Measurements from ENCODE around the gene CCT3.
"Not testable (repeated sequence)": the region's sequence is repeated elsewhere in the genome, so short reads cannot be mapped to it uniquely, and the experiment has no call there.

CCT3 gene

GRCh38 chr1:156368157-156368658 lies 30.1 kb upstream of the CCT3 start:
- DNase-seq (ENCODE audit: low spot score), result no peak

GRCh38 chr1:156367383-156368156 lies 29.5 kb upstream of the CCT3 start:
- DNase-seq (ENCODE audit: low spot score), result no peak

- DNase-seq (ENCODE audit: low spot score), result no peak
Measured at GRCh38 chr1:156366378-156367166, 28.5 kb upstream of the CCT3 start.

GRCh38 chr1:156365754-156366153 lies 27.7 kb upstream of the CCT3 start:
- no peak for DNase-seq (ENCODE audit: low spot score)

GRCh38 chr1:156360534-156360933 lies 22.4 kb upstream of the CCT3 start:
- DNase-seq (ENCODE audit: low spot score), result no peak

GRCh38 chr1:156359973-156360372 lies 21.9 kb upstream of the CCT3 start:
- no peak for DNase-seq (ENCODE audit: low spot score)

- no peak for DNase-seq (ENCODE audit: low spot score)
Measured at GRCh38 chr1:156359249-156359648, 21.2 kb upstream of the CCT3 start.

- DNase-seq (ENCODE audit: low spot score), result no peak
Measured at GRCh38 chr1:156358641-156359040, 20.5 kb upstream of the CCT3 start.

GRCh38 chr1:156357977-156358376 lies 19.9 kb upstream of the CCT3 start:
- no peak for DNase-seq (ENCODE audit: low spot score)

GRCh38 chr1:156356875-156357534 lies 18.9 kb upstream of the CCT3 start:
- DNase-seq (ENCODE audit: low spot score), result peak; percentile 72

GRCh38 chr1:156356262-156356874 lies 18.3 kb upstream of the CCT3 start:
- no peak for DNase-seq (ENCODE audit: low spot score)

- not testable (repeated sequence) for DNase-seq (ENCODE audit: low spot score)
Measured at GRCh38 chr1:156352481-156352880, 14.4 kb upstream of the CCT3 start.

GRCh38 chr1:156347331-156347730 lies 9.2 kb upstream of the CCT3 start:
- DNase-seq (ENCODE audit: low spot score), result no peak

- no peak for DNase-seq (ENCODE audit: low spot score)
Measured at GRCh38 chr1:156346636-156347035, 8.5 kb upstream of the CCT3 start.

GRCh38 chr1:156346035-156346434 lies 7.9 kb upstream of the CCT3 start:
- DNase-seq (ENCODE audit: low spot score), result not testable (repeated sequence)

GRCh38 chr1:156344409-156344808 lies 6.3 kb upstream of the CCT3 start:
- no peak for DNase-seq (ENCODE audit: low spot score)

- no peak for DNase-seq (ENCODE audit: low spot score)
Measured at GRCh38 chr1:156342166-156342955, 4.3 kb upstream of the CCT3 start.

GRCh38 chr1:156337888-156338179 lies 258 bp downstream of the CCT3 start:
- peak; percentile 1 for DNase-seq (ENCODE audit: low spot score)

- no peak for DNase-seq (ENCODE audit: low spot score)
Measured at GRCh38 chr1:156337052-156337887, 822 bp downstream of the CCT3 start.

- DNase-seq (ENCODE audit: low spot score), result no peak
Measured at GRCh38 chr1:156336242-156336641, 1.9 kb downstream of the CCT3 start.

- not testable (repeated sequence) for DNase-seq (ENCODE audit: low spot score)
Measured at GRCh38 chr1:156323179-156323578, 14.9 kb downstream of the CCT3 start.

Measured in CD4-positive, alpha-beta T cell treated with Interleukin-15 for 4 hours (primary cell).